ENCODE measurements around the gene ARX.

The ARX gene

GRCh38 chrX:25016938-25017598 is 1.3 kb upstream of the ARX start:
- no peak for DNase-seq (ENCODE audit: low read depth in 1 of 2, low spot score in 1 of 2)

- DNase-seq (ENCODE audit: low read depth in 1 of 2, low spot score in 1 of 2), result no peak
These were observed 551 bp upstream of the ARX start for GRCh38 chrX:25016361-25016671.

- no peak for DNase-seq (ENCODE audit: low read depth in 1 of 2, low spot score in 1 of 2)
These were observed 1.4 kb downstream of the ARX start for GRCh38 chrX:25014366-25014838.

- no peak for DNase-seq (ENCODE audit: low read depth in 1 of 2, low spot score in 1 of 2)
These were observed 2.0 kb downstream of the ARX start for GRCh38 chrX:25013632-25014365.

GRCh38 chrX:25012793-25013631 is 2.8 kb downstream of the ARX start:
- DNase-seq (ENCODE audit: low read depth in 1 of 2, low spot score in 1 of 2), result no peak

GRCh38 chrX:25012433-25012735 is 3.4 kb downstream of the ARX start:
- DNase-seq (ENCODE audit: low read depth in 1 of 2, low spot score in 1 of 2), result no peak

- no peak for DNase-seq (ENCODE audit: low read depth in 1 of 2, low spot score in 1 of 2)
These were observed 4.0 kb downstream of the ARX start for GRCh38 chrX:25011589-25012432.

GRCh38 chrX:25010784-25011588 is 4.8 kb downstream of the ARX start:
- DNase-seq (ENCODE audit: low read depth in 1 of 2, low spot score in 1 of 2), result no peak

- no peak for DNase-seq (ENCODE audit: low read depth in 1 of 2, low spot score in 1 of 2)
These were observed 6.4 kb downstream of the ARX start for GRCh38 chrX:25009407-25009806.

- no peak for DNase-seq (ENCODE audit: low read depth in 1 of 2, low spot score in 1 of 2)
These were observed 8.4 kb downstream of the ARX start for GRCh38 chrX:25007059-25008053.

- DNase-seq (ENCODE audit: low read depth in 1 of 2, low spot score in 1 of 2), result no peak
These were observed 9.1 kb downstream of the ARX start for GRCh38 chrX:25006586-25007058.

GRCh38 chrX:25005382-25006185 is 10.2 kb downstream of the ARX start:
- DNase-seq (ENCODE audit: low read depth in 1 of 2, low spot score in 1 of 2), result no peak

- no peak for DNase-seq (ENCODE audit: low read depth in 1 of 2, low spot score in 1 of 2)
These were observed 10.8 kb downstream of the ARX start for GRCh38 chrX:25005034-25005381.

- no peak for DNase-seq (ENCODE audit: low read depth in 1 of 2, low spot score in 1 of 2)
These were observed 11.2 kb downstream of the ARX start for GRCh38 chrX:25004485-25005032.

- no peak for DNase-seq (ENCODE audit: low read depth in 1 of 2, low spot score in 1 of 2)
These were observed 11.7 kb downstream of the ARX start for GRCh38 chrX:25004040-25004439.

- no peak for DNase-seq (ENCODE audit: low read depth in 1 of 2, low spot score in 1 of 2)
These were observed 12.5 kb downstream of the ARX start for GRCh38 chrX:25003066-25003849.

- no peak for DNase-seq (ENCODE audit: low read depth in 1 of 2, low spot score in 1 of 2)
These were observed 13.1 kb downstream of the ARX start for GRCh38 chrX:25002661-25003020.
